PC-3 (cell line): ENCODE results near the gene PTEN. TPM values are rescaled to one million over a fixed set of nuclear protein-coding genes. Genes with fewer than 3 reads are reported as not detected.
"Not testable (repeated sequence)": the region's sequence is repeated elsewhere in the genome, so short reads cannot be mapped to it uniquely, and the experiment has no call there.

Source experiments
- ATAC-seq: fragments of 200-7000 bp; cut with Tn5 transposase; 2 replicates; pipeline ENCODE4 v1.9.1; 2020; ENCODE audit warnings: mild to moderate bottlenecking, moderate library complexity
- BruUV-seq: library from RNA; stranded (reverse); fragments of 400-500 nt; replicated peaks from 2 replicates; lab custom pipeline; 2021; lab: Mats Ljungman, UMichigan
- CTCF ChIA-PET: fragments of 300-600 bp; sonication (Branson Sonifier 250); formaldehyde crosslinking; loops from one replicate; lab custom pipeline; 2022; ENCODE audit warnings: antibody characterized with exemption; lab: Charles Lee
- POLR2A ChIA-PET: fragments of 300-600 bp; sonication (Branson Sonifier 250); formaldehyde crosslinking; loops from one replicate; lab custom pipeline; 2022; ENCODE audit warnings: antibody characterized with exemption; ENCODE audit not compliant: unreplicated experiment; lab: Charles Lee
- DNase-seq: peaks from one replicate; pipeline ENCODE4 v3.0.0-alpha.2; 2015
- H2AFZ ChIP-seq: fragments of 300-600 bp; sonication (generic); 2 replicates; pipeline ENCODE4 v1.6.0; 2016; ENCODE audit warnings: antibody characterized with exemption, low read length
- H3F3A ChIP-seq: fragments of 300-600 bp; sonication (generic); one replicate; pipeline ENCODE4 v1.6.0; 2017; ENCODE audit warnings: antibody characterized with exemption, low read length, control low read depth, mild to moderate bottlenecking; ENCODE audit not compliant: unreplicated experiment
- H3K27ac ChIP-seq: fragments of 300-600 bp; sonication (generic); 2 replicates; pipeline ENCODE4 v1.5.1; 2016; ENCODE audit warnings: mild to moderate bottlenecking, low read length
- H3K27me3 ChIP-seq: fragments of 300-600 bp; sonication (generic); 2 replicates; pipeline ENCODE4 v1.6.1; 2016; ENCODE audit warnings: low read length, mixed read lengths
- H3K36me3 ChIP-seq: fragments of 300-600 bp; sonication (generic); 2 replicates; pipeline ENCODE4 v1.6.1; 2016; ENCODE audit warnings: low read depth, mixed run types, low read length, mixed read lengths
- H3K4me1 ChIP-seq: fragments of 300-600 bp; sonication (generic); 2 replicates; pipeline ENCODE4 v1.5.1; 2016; ENCODE audit warnings: low read length; ENCODE audit not compliant: insufficient read depth
- H3K4me2 ChIP-seq: fragments of 300-600 bp; sonication (generic); 2 replicates; pipeline ENCODE4 v1.6.0; 2016; ENCODE audit warnings: low read length
- H3K4me3 ChIP-seq: fragments of 300-600 bp; sonication (generic); 2 replicates; pipeline ENCODE4 v1.5.1; 2016; ENCODE audit warnings: mild to moderate bottlenecking, low read length, mixed read lengths
- H3K79me2 ChIP-seq: fragments of 300-600 bp; sonication (generic); 2 replicates; pipeline ENCODE4 v1.6.1; 2017; ENCODE audit warnings: low read length, mixed read lengths
- H3K9ac ChIP-seq: fragments of 300-600 bp; sonication (generic); 2 replicates; pipeline ENCODE4 v1.6.0; 2016; ENCODE audit warnings: mild to moderate bottlenecking, low read length
- H3K9me2 ChIP-seq: fragments of 300-600 bp; sonication (generic); replicated peaks from 2 replicates; pipeline ENCODE4 v1.6.1; 2016; ENCODE audit warnings: mixed run types, low read length, mixed read lengths
- H3K9me3 ChIP-seq: fragments of 300-600 bp; sonication (generic); 2 replicates; pipeline ENCODE4 v1.6.1; 2016; ENCODE audit warnings: low read length, mixed read lengths
- H4K20me1 ChIP-seq: fragments of 300-600 bp; sonication (generic); 2 replicates; pipeline ENCODE4 v1.6.1; 2016; ENCODE audit warnings: low read length, mixed read lengths
- EZH2 ChIP-seq: fragments of 300-600 bp; sonication (generic); IDR thresholded peaks from one replicate; pipeline ENCODE4 v1.6.1; 2017; ENCODE audit warnings: antibody characterized with exemption, mild to moderate bottlenecking, low read length; ENCODE audit not compliant: unreplicated experiment
- EZH2phosphoT487 ChIP-seq: fragments of 300-600 bp; sonication (generic); IDR thresholded peaks from 2 replicates; pipeline ENCODE4 v1.6.1; 2018; ENCODE audit warnings: mild to moderate bottlenecking, antibody characterized with exemption, low read length, borderline replicate concordance
- intact Hi-C: fragments of 100-400 bp; cut with micrococcal nuclease; formaldehyde crosslinking; loops from 2 replicates; pipeline ENCODE4 v1.9.0; 2023
- total RNA-seq: library from RNA; depleted of rRNA; stranded (reverse); fragments of >200 nt; gene quantifications from 2 replicates; pipeline ENCODE4 v1.2.3, GENCODE V29; 2014
- TF ChIP-seq, protein P1 (sequence below): fragments of 300-600 bp; sonication (generic); conservative IDR thresholded peaks from 2 replicates; pipeline ENCODE4 v1.5.1; 2017; ENCODE audit warnings: antibody characterized with exemption, low read depth, mild to moderate bottlenecking, low read length

The PTEN gene
- total RNA-seq, 1 experiment from 2014 or later, result 7.8 TPM

GRCh38 chr10:87887548-87888289 is 24.3 kb downstream of the PTEN start:
- intact Hi-C loops, result no loop called here
- H3K79me2 ChIP-seq, result peaks cover 42% of the 10 kb centered on the region
- H3K9ac ChIP-seq, result no peak overlapping the region
- H4K20me1 ChIP-seq, result no peaks in the 10 kb centered on the region
- ATAC-seq (no peak), DNase-seq (no peak)
- POLR2A ChIA-PET, result no interaction called here
- peaks cover 13% of the 10 kb centered on the region for H3K36me3 ChIP-seq
- H2AFZ ChIP-seq, result no peak overlapping the region
- H3K27me3 ChIP-seq, result no peaks in the 10 kb centered on the region
- no peaks in the 10 kb centered on the region for H3K4me1 ChIP-seq
- H3F3A ChIP-seq, result no peaks in the 10 kb centered on the region
- H3K9me3 ChIP-seq, result no peaks in the 10 kb centered on the region
- CTCF ChIA-PET, result no interaction called here
- no TSS peak for BruUV-seq
- TF ChIP-seq EZH2, result no peak
- no peak for TF ChIP-seq EZH2phosphoT487
- TF ChIP-seq, protein P1, sequence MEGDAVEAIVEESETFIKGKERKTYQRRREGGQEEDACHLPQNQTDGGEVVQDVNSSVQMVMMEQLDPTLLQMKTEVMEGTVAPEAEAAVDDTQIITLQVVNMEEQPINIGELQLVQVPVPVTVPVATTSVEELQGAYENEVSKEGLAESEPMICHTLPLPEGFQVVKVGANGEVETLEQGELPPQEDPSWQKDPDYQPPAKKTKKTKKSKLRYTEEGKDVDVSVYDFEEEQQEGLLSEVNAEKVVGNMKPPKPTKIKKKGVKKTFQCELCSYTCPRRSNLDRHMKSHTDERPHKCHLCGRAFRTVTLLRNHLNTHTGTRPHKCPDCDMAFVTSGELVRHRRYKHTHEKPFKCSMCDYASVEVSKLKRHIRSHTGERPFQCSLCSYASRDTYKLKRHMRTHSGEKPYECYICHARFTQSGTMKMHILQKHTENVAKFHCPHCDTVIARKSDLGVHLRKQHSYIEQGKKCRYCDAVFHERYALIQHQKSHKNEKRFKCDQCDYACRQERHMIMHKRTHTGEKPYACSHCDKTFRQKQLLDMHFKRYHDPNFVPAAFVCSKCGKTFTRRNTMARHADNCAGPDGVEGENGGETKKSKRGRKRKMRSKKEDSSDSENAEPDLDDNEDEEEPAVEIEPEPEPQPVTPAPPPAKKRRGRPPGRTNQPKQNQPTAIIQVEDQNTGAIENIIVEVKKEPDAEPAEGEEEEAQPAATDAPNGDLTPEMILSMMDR, result no peak
- no peak overlapping the region for H3K4me2 ChIP-seq
- no peaks in the 10 kb centered on the region for H3K9me2 ChIP-seq
- no peak overlapping the region for H3K4me3 ChIP-seq
- H3K27ac ChIP-seq, result no peak overlapping the region

DNA sequence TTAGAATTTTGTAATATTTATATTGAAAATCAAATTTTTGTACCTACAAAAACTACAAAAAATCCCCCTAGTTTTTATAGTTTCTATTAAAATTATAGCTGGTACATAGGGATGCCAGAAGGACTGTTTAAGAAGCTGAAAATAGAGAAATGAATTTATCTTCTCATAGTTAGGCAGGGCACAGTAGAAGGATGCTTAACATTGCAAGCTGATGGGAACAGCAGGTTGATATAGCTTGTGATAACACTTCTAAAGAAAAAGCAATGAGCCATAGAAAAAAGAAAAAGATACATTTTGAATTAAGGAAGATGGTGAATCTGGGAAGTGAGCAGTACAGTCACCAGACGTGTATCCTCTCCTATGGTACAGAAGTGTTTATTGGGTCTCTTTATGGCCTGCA is 32.0 kb downstream of the PTEN start:
- H3K36me3 ChIP-seq, result no peaks in the 10 kb centered on the region
- H3K9me2 ChIP-seq, result no peaks in the 10 kb centered on the region
- no peak overlapping the region for H3K9ac ChIP-seq
- no peak overlapping the region for H3K4me2 ChIP-seq
- CTCF ChIA-PET, result no interaction called here
- H3K27ac ChIP-seq, result no peak overlapping the region
- H3K4me3 ChIP-seq, result no peak overlapping the region
- H3K79me2 ChIP-seq, result peaks cover 11% of the 10 kb centered on the region
- intact Hi-C loops, result no loop called here
- H3K27me3 ChIP-seq, result no peaks in the 10 kb centered on the region
- DNase-seq (no peak), ATAC-seq (no peak)
- no TSS peak for BruUV-seq
- no peaks in the 10 kb centered on the region for H3K9me3 ChIP-seq
- POLR2A ChIA-PET, result no interaction called here
- H4K20me1 ChIP-seq, result no peaks in the 10 kb centered on the region
- no peaks in the 10 kb centered on the region for H3K4me1 ChIP-seq
- H2AFZ ChIP-seq, result no peak overlapping the region
- no peak for TF ChIP-seq EZH2
- no peak for TF ChIP-seq EZH2phosphoT487
- TF ChIP-seq, protein P1, result no peak
- no peaks in the 10 kb centered on the region for H3F3A ChIP-seq

- Histone ChIP-seq H3K4me1 (no peaks in the 10 kb centered on the region), H3K9me2 (no peaks in the 10 kb centered on the region), H3K27me3 (no peaks in the 10 kb centered on the region), H3K79me2 (peaks cover 4% of the 10 kb centered on the region; the same call in 1 of the 2 replicates), H3K36me3 (no peaks in the 10 kb centered on the region), H3K9ac (no peak overlapping the region), H3K27ac (no peak overlapping the region), H2AFZ (no peak overlapping the region), H3F3A (no peaks in the 10 kb centered on the region), H4K20me1 (no peaks in the 10 kb centered on the region), H3K9me3 (no peaks in the 10 kb centered on the region), H3K4me2 (no peak overlapping the region), H3K4me3 (no peak overlapping the region)
- TF ChIP-seq EZH2, result no peak
- TF ChIP-seq, protein P1, result no peak
- TF ChIP-seq EZH2phosphoT487, result no peak
- ATAC-seq, result no peak
- ChIA-PET CTCF (no interaction called here), POLR2A (no interaction called here)
- no TSS peak for BruUV-seq
- intact Hi-C loops, result no loop called here
- no peak for DNase-seq
Observed at GRCh38 chr10:87896216-87896615, 32.8 kb downstream of the PTEN start.

GRCh38 chr10:87897957-87898356 is 34.5 kb downstream of the PTEN start:
- H3K9me3 ChIP-seq, CTCF ChIA-PET, POLR2A ChIA-PET, DNase-seq, H3K36me3 ChIP-seq, intact Hi-C loops, H3K4me1 ChIP-seq, H3K27me3 ChIP-seq, H3F3A ChIP-seq, BruUV-seq, H4K20me1 ChIP-seq, ATAC-seq, H2AFZ ChIP-seq, H3K9ac ChIP-seq, H3K79me2 ChIP-seq, H3K9me2 ChIP-seq, H3K4me2 ChIP-seq, H3K4me3 ChIP-seq, H3K27ac ChIP-seq: not testable (repeated sequence)
